Neural cell (in vitro differentiated cells): Measurements from ENCODE around the gene ICE1. TPM values are rescaled to one million over a fixed set of nuclear protein-coding genes. Genes with fewer than 3 reads are reported as not detected.
"Not testable (repeated sequence)": the region's sequence is repeated elsewhere in the genome, so short reads cannot be mapped to it uniquely, and the experiment has no call there.

Source experiments
- H2AFZ ChIP-seq: fragments of 200-600, 300-800 bp; sonication (generic), shearing (Covaris generic); 2 replicates; pipeline ENCODE4 v1.6.0; 2014; ENCODE audit warnings: low read depth, mild to moderate bottlenecking, antibody characterized with exemption, low read length, moderate library complexity
- H3F3A ChIP-seq: fragments of 200-600 bp; shearing (Covaris generic); 2 replicates; pipeline ENCODE4 v1.6.1; 2016; ENCODE audit warnings: mild to moderate bottlenecking, moderate library complexity, mixed read lengths, antibody characterized with exemption, low read length; ENCODE audit not compliant: insufficient read depth, poor library complexity, severe bottlenecking
- H3K27ac ChIP-seq: fragments of 200-600, 300-800 bp; sonication (generic), shearing (Covaris generic); 2 replicates; pipeline ENCODE4 v1.5.1; 2014; ENCODE audit warnings: mild to moderate bottlenecking, low read length, moderate library complexity
- H3K27me3 ChIP-seq: fragments of 300-800, 200-600 bp; sonication (generic), shearing (Covaris generic); 2 replicates; pipeline ENCODE4 v1.6.0; 2014; ENCODE audit warnings: mild to moderate bottlenecking, low read depth, low read length, moderate library complexity; ENCODE audit not compliant: insufficient read depth
- H3K36me3 ChIP-seq: fragments of 300-800, 200-600 bp; sonication (generic), shearing (Covaris generic); 2 replicates; pipeline ENCODE4 v1.5.1; 2014; ENCODE audit warnings: mild to moderate bottlenecking, antibody characterized with exemption, low read length, moderate library complexity; ENCODE audit not compliant: insufficient read depth
- H3K4me2 ChIP-seq: fragments of 300-800, 200-600 bp; sonication (generic), shearing (Covaris generic); 2 replicates; pipeline ENCODE4 v1.6.0; 2014; ENCODE audit warnings: mild to moderate bottlenecking, low read length
- H3K4me3 ChIP-seq: fragments of 300-800, 200-600 bp; sonication (generic), shearing (Covaris generic); 2 replicates; pipeline ENCODE4 v1.5.1; 2014; ENCODE audit warnings: mild to moderate bottlenecking, low read length, moderate library complexity
- H3K79me2 ChIP-seq: fragments of 200-600 bp; shearing (Covaris generic); replicated peaks from 2 replicates; pipeline ENCODE4 v1.6.0; 2014; ENCODE audit warnings: mild to moderate bottlenecking, low read length, moderate library complexity; ENCODE audit not compliant: insufficient read depth
- H3K9ac ChIP-seq: fragments of 300-800, 200-600 bp; sonication (generic), shearing (Covaris generic); 2 replicates; pipeline ENCODE4 v1.6.1; 2016; ENCODE audit warnings: mild to moderate bottlenecking, low read length, mixed read lengths
- H3K9me2 ChIP-seq: fragments of 200-600 bp; shearing (Covaris generic); 2 replicates; pipeline ENCODE4 v1.6.1; 2016; ENCODE audit warnings: mild to moderate bottlenecking, low read length, mixed read lengths; ENCODE audit not compliant: insufficient read depth
- H3K9me3 ChIP-seq: fragments of 200-600, 300-800 bp; sonication (generic), shearing (Covaris generic); 2 replicates; pipeline ENCODE4 v1.6.1; 2016; ENCODE audit warnings: mild to moderate bottlenecking, mixed run types, low read length, moderate library complexity, mixed read lengths
- H4K20me1 ChIP-seq: fragments of 200-600 bp; shearing (Covaris generic); 2 replicates; pipeline ENCODE4 v1.6.1; 2016; ENCODE audit warnings: mild to moderate bottlenecking, mixed run types; ENCODE audit not compliant: insufficient read depth
- CTCF ChIP-seq: fragments of 450-650 bp; IDR thresholded peaks from 2 replicates; pipeline ENCODE4 v1.5.1; 2014; ENCODE audit warnings: antibody characterized with exemption, mild to moderate bottlenecking, moderate library complexity; ENCODE audit not compliant: poor library complexity, severe bottlenecking
- EP300 ChIP-seq: fragments of 450-650 bp; conservative IDR thresholded peaks from 2 replicates; pipeline ENCODE4 v1.6.1; 2014; ENCODE audit warnings: antibody characterized with exemption, mild to moderate bottlenecking, moderate library complexity; ENCODE audit not compliant: poor library complexity, severe bottlenecking
- EZH2 ChIP-seq: fragments of 200-600, 300-800 bp; shearing (Covaris generic), sonication (generic); IDR thresholded peaks from 2 replicates; pipeline ENCODE4 v1.6.1; 2014; ENCODE audit warnings: antibody characterized with exemption, low read length, borderline replicate concordance, mild to moderate bottlenecking; ENCODE audit not compliant: insufficient read depth, poor library complexity, severe bottlenecking
- MXI1 ChIP-seq: fragments of 450-650 bp; conservative IDR thresholded peaks from 2 replicates; pipeline ENCODE4 v1.6.1; 2014; ENCODE audit warnings: antibody characterized with exemption, mild to moderate bottlenecking; ENCODE audit not compliant: poor library complexity, severe bottlenecking
- POLR2AphosphoS5 ChIP-seq: IDR thresholded peaks from 2 replicates; pipeline ENCODE4 v1.6.1; 2012
- RAD21 ChIP-seq: fragments of 450-650 bp; conservative IDR thresholded peaks from 2 replicates; pipeline ENCODE4 v1.6.1; 2014; ENCODE audit warnings: antibody characterized with exemption, mild to moderate bottlenecking, moderate library complexity
- REST ChIP-seq: IDR thresholded peaks from 2 replicates; pipeline ENCODE4 v1.6.1; 2012; ENCODE audit warnings: borderline replicate concordance
- SMC3 ChIP-seq: fragments of 450-650 bp; conservative IDR thresholded peaks from 2 replicates; pipeline ENCODE4 v1.6.1; 2014; ENCODE audit warnings: antibody characterized with exemption, mild to moderate bottlenecking, moderate library complexity; ENCODE audit not compliant: poor library complexity
- TAF1 ChIP-seq: IDR thresholded peaks from 2 replicates; pipeline ENCODE4 v1.6.1; 2012; ENCODE audit warnings: low read depth
- polyA plus RNA-seq: library from polyadenylated mRNA; depleted of rRNA; stranded (reverse); fragments of >200 nt; gene quantifications from 2 replicates; pipeline ENCODE4 v1.2.3, GENCODE V29; 2014

The ICE1 gene
- polyA plus RNA-seq, 1 donor from 2014 or later, result 22.1 TPM

- H3K27ac ChIP-seq, result no peak overlapping the region
- no peaks in the 10 kb centered on the region for H3K9me3 ChIP-seq
- no peak overlapping the region for H3K4me2 ChIP-seq
- no peaks in the 10 kb centered on the region for H3K79me2 ChIP-seq
- H3K36me3 ChIP-seq, result no peaks in the 10 kb centered on the region
- H3K9me2 ChIP-seq, result no peaks in the 10 kb centered on the region
- H3F3A ChIP-seq, result no peaks in the 10 kb centered on the region
- no peak for TF ChIP-seq RAD21
- no peak for TF ChIP-seq EZH2
- no peak for TF ChIP-seq CTCF
- no peak for TF ChIP-seq SMC3
- no peak for TF ChIP-seq MXI1
- no peak for TF ChIP-seq POLR2AphosphoS5
- TF ChIP-seq EP300, result no peak
- no peak for TF ChIP-seq TAF1
- TF ChIP-seq REST, result no peak
- no peaks in the 10 kb centered on the region for H4K20me1 ChIP-seq
- H3K9ac ChIP-seq, result no peak overlapping the region
- H2AFZ ChIP-seq, result no peak overlapping the region
- no peak overlapping the region for H3K4me3 ChIP-seq
- H3K27me3 ChIP-seq, result no peaks in the 10 kb centered on the region
These were observed 90.1 kb downstream of the ICE1 start for GRCh38 chr5:5512543-5512942.

GRCh38 chr5:5520622-5521021 is 98.1 kb downstream of the ICE1 start:
- not testable (repeated sequence) for H3K4me3 ChIP-seq, H4K20me1 ChIP-seq, H3K36me3 ChIP-seq, H3K27ac ChIP-seq, H3K9me3 ChIP-seq, H2AFZ ChIP-seq, H3K4me2 ChIP-seq, H3K9ac ChIP-seq, H3K27me3 ChIP-seq, H3F3A ChIP-seq, H3K79me2 ChIP-seq, H3K9me2 ChIP-seq

GRCh38 chr5:5521029-5521428 is 98.6 kb downstream of the ICE1 start:
- Histone ChIP-seq H3K9ac (no peak overlapping the region), H3K27me3 (no peaks in the 10 kb centered on the region), H2AFZ (no peak overlapping the region), H3K27ac (no peak overlapping the region), H3K9me3 (no peaks in the 10 kb centered on the region), H3K4me3 (no peak overlapping the region), H3K36me3 (no peaks in the 10 kb centered on the region), H3K9me2 (no peaks in the 10 kb centered on the region), H3K79me2 (no peaks in the 10 kb centered on the region), H3F3A (no peaks in the 10 kb centered on the region), H3K4me2 (no peak overlapping the region), H4K20me1 (no peaks in the 10 kb centered on the region)
- TF ChIP-seq EZH2, result no peak
- TF ChIP-seq RAD21, result no peak
- no peak for TF ChIP-seq TAF1
- TF ChIP-seq CTCF, result no peak
- no peak for TF ChIP-seq EP300
- no peak for TF ChIP-seq MXI1
- TF ChIP-seq POLR2AphosphoS5, result no peak
- no peak for TF ChIP-seq SMC3
- TF ChIP-seq REST, result no peak
